Pons (tissue), 1 donor: ENCODE data around the gene LRMDA.

Source experiments
- DNase-seq: peaks from one replicate; pipeline ENCODE4 v3.0.0-alpha.2; 2016; ENCODE audit warnings: low spot score

The LRMDA gene

GRCh38 chr10:75431180-75432111, at the start of gene LRMDA:
TSS of gene LRMDA (plus strand) at chr10:75431624.
- no peak for DNase-seq

GRCh38 chr10:75386128-75386527, 45.3 kb upstream of the LRMDA start:
- no peak for DNase-seq

- DNase-seq: no peak
Measured at GRCh38 chr10:75388082-75388481, 43.3 kb upstream of the LRMDA start.

GRCh38 chr10:75390178-75390577, 41.2 kb upstream of the LRMDA start:
- DNase-seq: no peak

GRCh38 chr10:75392271-75392670, 39.2 kb upstream of the LRMDA start:
- DNase-seq: no peak

- no peak for DNase-seq
Measured at GRCh38 chr10:75392744-75393143, 38.7 kb upstream of the LRMDA start.

GRCh38 chr10:75394221-75394620, 37.2 kb upstream of the LRMDA start:
- DNase-seq: no peak

GRCh38 chr10:75395066-75395931, 36.1 kb upstream of the LRMDA start:
- no peak for DNase-seq

- no peak for DNase-seq
Measured at GRCh38 chr10:75395932-75396630, 35.3 kb upstream of the LRMDA start.

- no peak for DNase-seq
Measured at GRCh38 chr10:75396631-75397495, 34.6 kb upstream of the LRMDA start.

GRCh38 chr10:75397496-75398199, 33.8 kb upstream of the LRMDA start:
- DNase-seq: no peak

GRCh38 chr10:75398200-75398691, 33.2 kb upstream of the LRMDA start:
- no peak for DNase-seq

GRCh38 chr10:75398692-75399460, 32.5 kb upstream of the LRMDA start:
- no peak for DNase-seq

GRCh38 chr10:75399461-75400162, 31.8 kb upstream of the LRMDA start:
- peak; percentile 39 for DNase-seq

- no peak for DNase-seq
Measured at GRCh38 chr10:75400163-75400770, 31.2 kb upstream of the LRMDA start.

GRCh38 chr10:75400771-75401568, 30.5 kb upstream of the LRMDA start:
- DNase-seq: peak; percentile 40
